ENCODE data around the gene OSBPL5. TPM values are rescaled to one million over a fixed set of nuclear protein-coding genes. Genes with fewer than 3 reads are reported as not detected.

OSBPL5 gene
- total and polyA plus RNA-seq, 2 of the 4 experiments (the other 2 are of a cell fraction): 14.9 to 22.3 TPM

DNA sequence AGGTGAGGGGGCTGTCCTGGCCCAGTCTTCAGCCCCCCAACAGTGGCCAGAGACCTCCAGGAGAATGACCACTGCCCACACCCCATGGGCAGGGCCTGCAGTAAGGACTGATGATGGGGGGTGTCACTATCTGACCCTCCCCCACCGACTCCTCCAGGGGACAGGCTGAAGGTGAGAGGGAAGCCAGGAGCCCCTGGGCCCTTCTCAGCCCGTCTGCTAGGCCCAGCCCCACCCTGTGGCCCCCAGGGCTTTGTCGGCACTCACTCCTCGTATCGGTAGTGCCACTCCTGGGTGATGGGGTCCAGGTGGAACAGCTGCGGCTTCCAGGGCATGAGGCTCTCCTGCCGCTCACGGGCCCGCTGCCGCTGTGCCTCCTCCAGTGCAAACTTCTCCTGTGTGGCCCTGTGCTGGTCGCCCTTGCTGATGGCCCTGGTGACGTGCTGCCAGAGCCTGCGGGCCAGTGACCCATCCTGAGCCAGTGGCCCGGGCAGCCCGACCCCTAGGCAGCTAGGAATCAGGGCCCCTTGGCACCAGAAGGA is 72.4 kb downstream of the OSBPL5 start:
- H4K8ac ChIP-seq (ENCODE audit: low read depth in 2 of 2, low read length in 2 of 2): no peak overlapping the region
- no peak overlapping the region for H4K5ac ChIP-seq (ENCODE audit: low read depth, low read length)
- DNase-seq (no peak), ATAC-seq (ENCODE audit: low read depth) (no peak)
- no peak overlapping the region for H2AK5ac ChIP-seq (ENCODE audit: low read depth, low read length)
- H2BK120ac ChIP-seq (ENCODE audit: low read depth, low read length): no peak overlapping the region
- no peak overlapping the region for H3K4ac ChIP-seq (ENCODE audit: low read depth, low read length)
- peaks cover 9% of the 10 kb centered on the region for H3K4me1 ChIP-seq (ENCODE audit: control insufficient read depth, insufficient read depth, low read length)
- no peak overlapping the region for H3K4me3 ChIP-seq (ENCODE audit: insufficient read depth, low read depth, low read length)
- H2BK5ac ChIP-seq (ENCODE audit: low read depth, low read length, poor library complexity, severe bottlenecking): no peak overlapping the region
- H2BK15ac ChIP-seq (ENCODE audit: low read depth, low read length): no peak overlapping the region
- no peaks in the 10 kb centered on the region for H3K9me3 ChIP-seq (ENCODE audit: control insufficient read depth, insufficient read depth, low read length)
- peaks cover 8% of the 10 kb centered on the region for H4K20me1 ChIP-seq (ENCODE audit: insufficient read depth, low read length)
- H4K91ac ChIP-seq (ENCODE audit: insufficient read depth, low read depth, low read length): no peak overlapping the region
- intact Hi-C loops (cut with micrococcal nuclease) (loop anchor here (2.0 to 5.0 kb wide), 2 partner anchors 42 to 55 kb away; no protein-coding TSS in a partner anchor), dilution Hi-C loops (cut with HindIII; ENCODE audit: low sequenced_read_pairs, unreplicated experiment) (no loop called here), in situ Hi-C loops (cut with MboI; ENCODE audit: low sequenced_read_pairs) (loop anchor here (5.0 kb wide), 1 partner anchor 50 kb away; no protein-coding TSS in a partner anchor)
- H3K36me3 ChIP-seq (ENCODE audit: control insufficient read depth, insufficient read depth, low read length): peaks cover 49% of the 10 kb centered on the region
- H3K9ac ChIP-seq (ENCODE audit: low read depth, low read length): no peak overlapping the region
- no peak overlapping the region for H3K56ac ChIP-seq (ENCODE audit: extremely low read depth, insufficient read depth, low read length)
- no TSS peak for BruUV-seq (replicated peaks)
- H2AK9ac ChIP-seq (replicated peaks; ENCODE audit: low read depth, low read length, poor library complexity): peak overlapping the region; percentile 31
- WGBS, 2 experiments (ENCODE audit: extremely low coverage in 2 of 2, insufficient read length in 1 of 2): 87% methylated on average over 13 of the region's 15 CpGs; no CpG with 5 or more reads in 1 of the 2 experiments
- H3K9me1 ChIP-seq (ENCODE audit: insufficient read depth, low read length): no peaks in the 10 kb centered on the region
- H3K4me2 ChIP-seq (ENCODE audit: low read depth, low read length): no peak overlapping the region
- H3K23ac ChIP-seq (ENCODE audit: low read depth, low read length): no peak overlapping the region
- TF ChIP-seq, protein P1, sequence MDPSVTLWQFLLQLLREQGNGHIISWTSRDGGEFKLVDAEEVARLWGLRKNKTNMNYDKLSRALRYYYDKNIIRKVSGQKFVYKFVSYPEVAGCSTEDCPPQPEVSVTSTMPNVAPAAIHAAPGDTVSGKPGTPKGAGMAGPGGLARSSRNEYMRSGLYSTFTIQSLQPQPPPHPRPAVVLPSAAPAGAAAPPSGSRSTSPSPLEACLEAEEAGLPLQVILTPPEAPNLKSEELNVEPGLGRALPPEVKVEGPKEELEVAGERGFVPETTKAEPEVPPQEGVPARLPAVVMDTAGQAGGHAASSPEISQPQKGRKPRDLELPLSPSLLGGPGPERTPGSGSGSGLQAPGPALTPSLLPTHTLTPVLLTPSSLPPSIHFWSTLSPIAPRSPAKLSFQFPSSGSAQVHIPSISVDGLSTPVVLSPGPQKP (IDR thresholded peaks at IDR 0.05; ENCODE audit: borderline replicate concordance, low read depth, low read length): no peak
- TF ChIP-seq CEBPB (IDR thresholded peaks at IDR 0.05; ENCODE audit: low read depth, low read length): no peak
- no peak for TF ChIP-seq NFE2L2 (IDR thresholded peaks at IDR 0.05; ENCODE audit: low read depth, low read length)
- TF ChIP-seq BHLHE40 (IDR thresholded peaks at IDR 0.05; ENCODE audit: low read depth, low read length): no peak
- TF ChIP-seq RAD21 (IDR thresholded peaks at IDR 0.05; ENCODE audit: low read length): no peak
- no peak for TF ChIP-seq RCOR1 (IDR thresholded peaks at IDR 0.05; ENCODE audit: insufficient replicate concordance, low read length)
- TF ChIP-seq SMC3 (IDR thresholded peaks at IDR 0.05; ENCODE audit: low read depth, low read length): no peak
- ChIA-PET POLR2A (ENCODE audit: unreplicated experiment) (no interaction called here), CTCF (interaction anchor here (1.0 to 1.5 kb wide), 2 partner anchors 43 to 54 kb away, joined by 4 read pairs; no protein-coding TSS in a partner anchor)
- H2BK20ac ChIP-seq (ENCODE audit: low read depth, low read length): no peak overlapping the region
- H3K27me3 ChIP-seq (ENCODE audit: control insufficient read depth, insufficient read depth, low read length): no peaks in the 10 kb centered on the region
- H3K18ac ChIP-seq (ENCODE audit: low read depth, low read length): no peak overlapping the region
- no peak overlapping the region for H2AFZ ChIP-seq (replicated peaks; ENCODE audit: low read length, poor library complexity)
- H3K27ac ChIP-seq (ENCODE audit: insufficient read depth, low read length): no peak overlapping the region
- peaks cover 0 to 15% of the 10 kb centered on the region in 2 experiments; a peak in 1 of 4 replicates for H3K79me1 ChIP-seq (ENCODE audit: low read depth in 1 of 2, low read length in 2 of 2)
- H3K14ac ChIP-seq (replicated peaks; ENCODE audit: low read depth, low read length): no peak overlapping the region

Data from IMR-90 (cell line).